Measurements from ENCODE around the gene DEFB132. TPM values are rescaled to one million over a fixed set of nuclear protein-coding genes. Genes with fewer than 3 reads are reported as not detected.

The DEFB132 gene
- total RNA-seq, 2 experiments from 2014 or later, result not detected

- intact Hi-C loops (cut with micrococcal nuclease), result no loop called here
- Mint-ChIP-seq H3K4me3 (no peak overlapping the region), H3K27ac (no peak overlapping the region), H3K36me3 (ENCODE audit: low read depth) (no peaks in the 10 kb centered on the region), H3K9me3 (no peaks in the 10 kb centered on the region), H3K4me1 (ENCODE audit: low read depth) (peaks cover 6% of the 10 kb centered on the region), H3K27me3 (no peaks in the 10 kb centered on the region)
- ChIA-PET CTCF (no interaction called here), POLR2A (no interaction called here)
- no peak for TF ChIP-seq CTCF (IDR thresholded peaks at IDR 0.05)
- DNase-seq, result no peak
- no peak for ATAC-seq
Measured at GRCh38 chr20:271528-271927, 14.0 kb downstream of the DEFB132 start.

- Mint-ChIP-seq H3K27me3 (no peaks in the 10 kb centered on the region), H3K27ac (no peak overlapping the region), H3K9me3 (no peaks in the 10 kb centered on the region), H3K4me1 (ENCODE audit: low read depth) (no peaks in the 10 kb centered on the region), H3K4me3 (no peak overlapping the region), H3K36me3 (ENCODE audit: low read depth) (no peaks in the 10 kb centered on the region)
- no peak for DNase-seq
- TF ChIP-seq CTCF (IDR thresholded peaks at IDR 0.05), result no peak
- intact Hi-C loops (cut with micrococcal nuclease), result no loop called here
- ATAC-seq, result no peak
- POLR2A ChIA-PET, result interaction anchor here (0.9 kb wide), 1 partner anchor 8 kb away, joined by 3 read pairs; no protein-coding TSS in a partner anchor
- CTCF ChIA-PET, result interaction anchor here (1.6 kb wide), 1 partner anchor 58 kb away, joined by 4 read pairs; no protein-coding TSS in a partner anchor
Measured at GRCh38 chr20:272718-273117, 15.2 kb downstream of the DEFB132 start.

GRCh38 chr20:273884-274283 is 16.4 kb downstream of the DEFB132 start:
- no peaks in the 10 kb centered on the region for H3K9me3 Mint-ChIP-seq
- DNase-seq, result no peak
- peaks cover 3% of the 10 kb centered on the region for H3K36me3 Mint-ChIP-seq (ENCODE audit: low read depth)
- no peaks in the 10 kb centered on the region for H3K27me3 Mint-ChIP-seq
- no peaks in the 10 kb centered on the region for H3K4me1 Mint-ChIP-seq (ENCODE audit: low read depth)
- POLR2A ChIA-PET, result no interaction called here
- intact Hi-C loops (cut with micrococcal nuclease), result no loop called here
- TF ChIP-seq CTCF (IDR thresholded peaks at IDR 0.05), result no peak
- no peak overlapping the region for H3K27ac Mint-ChIP-seq
- no peak overlapping the region for H3K4me3 Mint-ChIP-seq
- CTCF ChIA-PET, result interaction anchor here (1.6 kb wide), 1 partner anchor 57 kb away, joined by 4 read pairs; no protein-coding TSS in a partner anchor
- no peak for ATAC-seq

- no peaks in the 10 kb centered on the region for H3K9me3 Mint-ChIP-seq
- no peaks in the 10 kb centered on the region for H3K27me3 Mint-ChIP-seq
- ChIA-PET POLR2A (interaction anchor here (0.7 to 1.1 kb wide), 2 partner anchors 51 to 58 kb away, joined by 3 read pairs; no protein-coding TSS in a partner anchor), CTCF (no interaction called here)
- intact Hi-C loops (cut with micrococcal nuclease), result no loop called here
- peaks cover 3% of the 10 kb centered on the region for H3K36me3 Mint-ChIP-seq (ENCODE audit: low read depth)
- H3K4me1 Mint-ChIP-seq (ENCODE audit: low read depth), result no peaks in the 10 kb centered on the region
- no peak overlapping the region for H3K4me3 Mint-ChIP-seq
- H3K27ac Mint-ChIP-seq, result no peak overlapping the region
- TF ChIP-seq CTCF (IDR thresholded peaks at IDR 0.05), result no peak
- DNase-seq, result no peak
- ATAC-seq, result no peak
Measured at GRCh38 chr20:275791-276190, 18.3 kb downstream of the DEFB132 start.

- ATAC-seq (no peak), DNase-seq (no peak)
- H3K4me1 Mint-ChIP-seq (ENCODE audit: low read depth), result no peaks in the 10 kb centered on the region
- peaks cover 3% of the 10 kb centered on the region for H3K36me3 Mint-ChIP-seq (ENCODE audit: low read depth)
- POLR2A ChIA-PET, result no interaction called here
- CTCF ChIA-PET, result no interaction called here
- no peak overlapping the region for H3K27ac Mint-ChIP-seq
- H3K4me3 Mint-ChIP-seq, result no peak overlapping the region
- no peaks in the 10 kb centered on the region for H3K9me3 Mint-ChIP-seq
- H3K27me3 Mint-ChIP-seq, result no peaks in the 10 kb centered on the region
- intact Hi-C loops (cut with micrococcal nuclease), result no loop called here
- TF ChIP-seq CTCF (IDR thresholded peaks at IDR 0.05), result no peak
Measured at GRCh38 chr20:276620-277495, 19.3 kb downstream of the DEFB132 start.

All from activated CD8-positive, alpha-beta T cell treated with anti-CD3 and anti-CD28 coated beads for 36 hours (primary cell).